NCI-H146 (cell line): ENCODE results near the gene TMC3.
A peak's percentile ranks its signal among the peaks of the same experiment; 100 is the strongest.
"Not testable (repeated sequence)": the region's sequence is repeated elsewhere in the genome, so short reads cannot be mapped to it uniquely, and the experiment has no call there.

Experiments
- DNase-seq: peaks from one replicate; lab custom pipeline; 2025; lab: John Stamatoyannopoulos, UW

The TMC3 gene

DNA sequence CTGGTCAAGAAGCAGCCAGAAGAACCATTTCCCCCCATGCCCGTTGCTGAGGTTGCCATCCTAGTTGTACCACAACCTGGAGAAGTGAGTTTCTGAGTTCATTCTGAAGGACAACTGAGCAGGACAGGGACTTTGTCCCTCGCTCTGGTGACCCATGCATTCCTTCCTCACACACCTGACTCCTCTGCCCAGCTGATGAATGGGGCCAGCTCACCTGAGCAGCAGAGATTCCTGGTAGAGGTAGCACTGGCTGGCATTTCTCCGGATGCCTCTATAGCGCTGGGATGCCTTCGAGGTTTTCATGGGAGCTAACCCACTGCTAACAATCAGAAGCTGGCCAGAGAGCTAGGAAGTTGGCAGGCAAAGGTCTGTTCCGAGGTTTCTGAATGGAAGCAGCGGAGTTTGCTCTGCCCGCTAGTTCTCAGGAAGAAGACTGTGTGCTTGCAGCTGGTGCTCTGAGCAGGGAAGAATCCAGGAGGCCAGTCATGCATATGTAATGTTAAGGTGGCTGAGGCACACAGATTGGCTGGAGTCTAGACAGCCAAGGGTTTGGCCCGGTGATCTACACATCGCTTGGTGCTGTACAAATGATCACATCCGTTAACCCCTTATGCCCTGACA lies at the start of gene TMC3:
Gene TMC3, minus strand, starts transcription at position 439 of the 621 bp plus-strand sequence. Its CDS starts 136 bp downstream, at position 303.
- DNase-seq, result no peak

DNA sequence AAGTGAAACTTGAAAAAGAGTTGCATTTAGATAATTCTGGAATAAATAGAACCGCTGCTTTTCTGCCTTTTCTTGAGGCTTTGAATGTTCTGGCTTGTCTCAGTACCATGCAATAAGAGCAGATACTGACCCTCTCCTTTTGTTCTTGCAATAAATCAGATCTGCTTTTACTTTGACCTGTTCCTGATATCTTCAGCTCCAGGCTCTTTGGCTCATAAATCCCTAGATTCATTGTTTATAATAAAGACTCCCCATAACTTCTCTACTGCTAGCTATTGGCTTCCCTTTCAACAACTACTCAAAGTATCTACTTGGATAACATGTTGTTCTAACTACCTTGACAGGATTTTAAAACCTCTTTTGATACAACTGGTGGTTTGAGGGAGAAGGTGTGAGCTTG lies 47.4 kb upstream of the TMC3 start:
- DNase-seq, result no peak

DNA sequence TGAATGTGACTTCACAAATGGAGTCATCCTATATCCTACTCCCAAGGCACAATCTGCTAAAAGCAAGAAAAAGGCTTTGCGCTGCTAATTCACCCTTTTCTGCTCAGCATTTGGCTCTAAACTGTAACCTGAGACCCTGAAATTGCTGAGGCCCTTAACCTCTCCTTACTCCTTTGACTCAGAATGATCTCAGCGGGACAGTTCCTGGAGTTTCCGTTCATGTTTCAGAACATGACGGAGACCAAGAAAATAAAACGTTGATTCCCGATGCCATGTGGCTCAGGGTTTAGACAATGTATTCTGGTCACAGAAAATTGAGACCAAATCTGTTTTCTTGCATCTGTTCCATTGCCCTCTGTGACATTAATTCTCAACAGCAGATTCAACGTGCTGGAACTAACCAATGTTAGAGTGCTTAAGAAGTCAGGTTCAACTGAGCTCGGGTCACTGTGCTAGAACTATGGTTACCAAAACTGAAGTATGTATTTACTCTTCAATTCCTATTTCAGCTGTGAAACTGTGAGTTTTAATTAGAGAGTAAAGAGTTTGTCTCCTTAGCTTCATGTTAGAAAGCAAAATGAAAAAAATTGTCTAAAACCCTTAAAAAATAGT lies 45.4 kb upstream of the TMC3 start:
- DNase-seq, result peak; percentile 14

DNA sequence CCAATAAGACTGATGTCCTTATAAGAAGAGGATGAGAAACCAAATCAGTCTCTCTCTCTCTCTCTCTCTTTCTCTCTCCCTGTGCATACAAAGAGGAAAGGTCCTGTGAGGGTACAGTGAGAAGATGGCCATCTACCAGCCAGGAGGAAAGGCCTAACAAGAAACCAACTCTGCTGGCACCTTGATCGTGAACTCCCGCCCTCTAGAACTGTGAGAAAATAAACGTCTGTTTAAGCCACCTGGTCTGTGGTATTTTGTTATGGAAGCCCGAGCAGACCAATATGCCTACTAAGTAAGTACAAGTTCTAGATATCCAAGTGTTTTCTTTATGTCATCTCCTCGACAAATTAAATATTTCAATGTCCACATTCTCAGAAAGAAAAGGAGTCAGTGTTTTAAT lies 44.9 kb upstream of the TMC3 start:
- no peak for DNase-seq

DNA sequence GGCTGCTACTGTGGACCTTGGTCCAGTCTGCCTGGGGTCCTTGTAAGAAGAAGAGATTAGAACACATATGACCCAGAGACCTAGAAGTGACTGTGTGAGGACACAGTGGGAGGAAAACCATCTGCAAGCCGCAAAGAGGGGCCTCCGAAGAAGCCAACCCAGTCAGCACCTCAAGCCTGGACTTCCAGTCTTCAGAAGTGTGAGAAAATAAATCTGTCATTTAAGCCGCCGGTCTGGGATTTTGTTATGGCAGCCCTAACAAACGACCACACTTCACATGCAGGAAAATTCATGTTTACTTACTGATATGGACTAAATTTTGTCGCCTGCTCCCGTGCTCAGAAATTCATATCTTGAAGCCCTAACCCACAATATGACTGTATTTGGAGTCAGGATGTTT lies 44.4 kb upstream of the TMC3 start:
- DNase-seq, result no peak

DNA sequence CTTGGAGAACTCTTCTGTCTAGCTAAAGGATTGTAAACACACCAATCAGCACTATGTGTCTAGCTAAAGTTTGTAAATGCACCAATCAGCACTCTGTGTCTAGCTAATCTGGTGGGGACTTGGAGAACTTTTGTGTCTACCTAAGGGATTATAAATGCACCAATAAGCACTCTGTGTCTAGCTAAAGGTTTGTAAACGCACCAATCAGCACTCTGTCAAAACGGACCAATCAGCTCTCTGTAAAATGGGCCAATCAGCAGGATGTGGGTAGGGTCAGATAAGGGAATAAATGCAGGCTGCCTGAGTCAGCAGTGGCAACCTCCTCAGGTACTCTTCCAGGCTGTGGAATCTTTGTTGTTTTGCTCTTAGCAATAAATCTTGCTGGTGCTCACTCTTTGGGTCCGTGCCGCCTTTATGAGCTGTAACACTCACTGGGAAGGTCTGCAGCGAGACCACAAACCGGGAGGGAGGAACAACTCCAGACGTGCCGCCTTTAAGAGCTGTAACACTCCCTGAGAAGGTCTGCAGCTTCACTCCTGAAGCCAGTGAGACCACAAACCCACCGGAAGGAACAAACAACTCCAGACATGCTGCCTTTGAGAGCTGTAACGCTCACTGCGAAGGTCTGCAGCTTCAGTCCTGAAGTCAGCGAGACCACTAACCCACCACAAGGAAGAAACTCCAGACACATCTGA lies 40.4 kb upstream of the TMC3 start:
- DNase-seq, result not testable (repeated sequence)

DNA sequence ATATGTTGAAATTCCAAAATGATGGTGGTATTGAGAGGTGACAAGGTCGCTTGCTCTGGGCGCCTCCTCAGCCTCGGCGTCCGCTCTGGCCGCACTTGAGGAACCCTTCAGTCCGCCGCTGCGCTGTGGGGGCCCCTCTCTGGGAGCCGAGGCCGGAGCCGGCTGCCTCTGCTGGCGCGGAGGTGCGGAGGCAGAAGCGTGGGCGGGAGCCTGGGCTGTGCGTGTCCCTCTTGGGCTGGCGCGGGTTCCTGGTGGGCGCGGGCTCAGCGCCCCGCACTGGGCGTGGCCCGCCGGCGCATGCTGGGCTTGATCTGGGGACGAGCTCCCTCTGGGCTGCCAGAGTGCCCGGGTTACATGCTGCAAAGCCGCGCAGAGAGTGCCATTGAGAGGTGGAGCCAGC lies 39.8 kb upstream of the TMC3 start:
- DNase-seq, result no peak

DNA sequence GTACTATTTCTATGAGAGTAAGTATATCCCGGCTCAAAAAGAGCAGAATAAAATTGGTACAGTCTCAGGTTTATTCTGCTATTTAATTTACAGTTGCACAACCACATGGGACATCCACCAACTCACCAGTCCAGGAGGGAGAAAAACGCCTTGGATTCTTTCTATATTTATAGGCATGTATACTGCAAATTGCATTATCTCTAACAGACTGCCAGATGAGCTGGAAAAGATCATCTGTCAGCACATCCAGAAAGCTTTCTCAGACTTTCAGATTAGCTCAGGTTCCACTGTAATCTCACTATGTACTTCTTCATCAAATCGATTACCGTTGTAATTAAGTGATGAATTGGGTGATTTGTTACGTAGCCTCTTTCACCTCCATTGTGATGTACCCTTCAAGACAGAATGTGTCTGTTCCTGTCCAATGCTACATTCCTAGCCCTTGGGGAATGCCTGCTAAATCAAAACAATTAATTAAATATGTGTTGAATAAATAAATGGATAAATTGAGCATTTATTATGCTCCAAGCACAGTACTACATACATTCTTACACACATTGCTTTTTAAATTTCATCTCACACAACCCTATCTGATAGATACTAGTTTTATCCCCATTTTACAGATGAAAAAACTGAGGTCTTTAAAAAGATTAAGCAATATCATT lies 38.1 kb upstream of the TMC3 start:
- DNase-seq, result no peak

DNA sequence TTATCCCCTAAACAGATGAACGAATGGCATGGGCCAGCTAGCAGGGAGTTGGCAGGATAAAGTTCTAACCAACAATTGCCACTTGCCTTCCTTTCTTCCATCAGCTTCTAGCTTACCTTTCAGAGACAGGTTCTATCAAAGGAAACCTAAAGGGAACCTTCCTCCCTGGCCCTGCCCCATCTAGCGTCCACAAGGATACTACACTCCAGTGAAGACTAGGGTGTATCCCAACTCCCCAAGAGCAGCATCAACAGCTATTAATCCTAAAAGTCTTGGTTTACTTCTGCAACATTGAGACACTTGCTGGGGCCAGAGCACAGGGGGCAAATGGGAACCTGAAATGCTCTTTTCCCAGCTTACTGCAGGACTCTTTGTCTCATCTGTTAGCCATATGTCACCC lies 37.0 kb upstream of the TMC3 start:
- no peak for DNase-seq

DNA sequence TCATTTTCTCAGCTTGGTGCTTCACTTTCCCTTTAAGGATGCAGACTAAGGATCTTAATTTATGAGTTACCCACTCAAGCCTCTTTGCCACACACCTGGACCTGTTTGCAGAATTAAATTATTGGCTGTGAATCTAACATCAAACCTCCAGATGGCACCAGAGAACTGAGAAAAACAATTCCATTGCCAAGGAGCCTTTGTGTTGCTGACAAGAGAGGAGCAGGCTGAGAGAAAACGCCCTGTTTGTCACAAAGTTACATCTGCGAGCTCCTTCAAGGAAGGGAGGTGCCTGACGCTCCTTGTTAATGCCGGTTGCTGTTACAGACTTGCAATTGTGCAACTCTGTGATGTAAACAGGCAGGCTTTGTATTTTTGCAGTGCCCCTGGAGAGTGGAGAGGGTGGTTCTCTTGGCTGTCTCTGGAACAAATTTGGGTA lies 36.3 kb upstream of the TMC3 start:
- DNase-seq, result peak; percentile 63

DNA sequence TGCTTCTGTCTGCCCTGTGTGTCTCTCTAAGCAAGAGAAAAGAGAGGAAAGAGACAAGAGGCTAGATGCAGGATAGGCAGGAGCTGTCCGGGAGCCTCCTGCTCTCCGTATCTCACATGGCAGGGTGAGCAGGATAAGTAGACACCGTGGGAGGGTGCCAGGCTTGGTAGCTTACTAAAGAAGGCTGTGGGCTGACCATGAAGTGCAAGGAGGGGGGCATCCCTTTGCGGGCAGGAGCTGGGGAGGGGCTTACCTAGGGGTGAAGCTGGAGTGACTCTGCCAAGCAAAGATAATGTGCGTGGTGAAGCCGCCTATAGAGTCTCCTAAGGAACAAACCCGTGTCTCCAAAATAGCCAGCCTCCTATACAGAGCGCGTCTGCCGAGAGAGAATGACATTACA lies 33.7 kb upstream of the TMC3 start:
- DNase-seq, result peak; percentile 1

DNA sequence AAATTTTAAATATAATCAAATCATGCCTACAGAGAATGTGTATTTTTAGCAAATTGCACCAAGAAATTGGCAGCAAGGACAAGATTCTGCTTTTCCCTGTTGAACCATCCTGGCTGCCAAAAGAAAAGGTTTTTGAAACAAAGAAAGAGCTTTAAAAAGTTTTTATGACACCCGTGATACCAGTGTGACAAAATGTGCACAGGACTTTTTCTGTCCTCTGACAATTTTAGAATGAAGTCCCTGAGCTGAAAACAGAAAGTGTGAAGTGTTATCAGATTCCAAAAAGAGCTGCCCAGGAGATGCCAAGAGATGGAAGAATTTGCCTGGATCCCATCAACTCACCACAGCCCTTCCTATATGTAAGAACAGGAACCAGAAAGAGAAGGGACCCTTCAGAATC lies 33.2 kb upstream of the TMC3 start:
- DNase-seq, result no peak

DNA sequence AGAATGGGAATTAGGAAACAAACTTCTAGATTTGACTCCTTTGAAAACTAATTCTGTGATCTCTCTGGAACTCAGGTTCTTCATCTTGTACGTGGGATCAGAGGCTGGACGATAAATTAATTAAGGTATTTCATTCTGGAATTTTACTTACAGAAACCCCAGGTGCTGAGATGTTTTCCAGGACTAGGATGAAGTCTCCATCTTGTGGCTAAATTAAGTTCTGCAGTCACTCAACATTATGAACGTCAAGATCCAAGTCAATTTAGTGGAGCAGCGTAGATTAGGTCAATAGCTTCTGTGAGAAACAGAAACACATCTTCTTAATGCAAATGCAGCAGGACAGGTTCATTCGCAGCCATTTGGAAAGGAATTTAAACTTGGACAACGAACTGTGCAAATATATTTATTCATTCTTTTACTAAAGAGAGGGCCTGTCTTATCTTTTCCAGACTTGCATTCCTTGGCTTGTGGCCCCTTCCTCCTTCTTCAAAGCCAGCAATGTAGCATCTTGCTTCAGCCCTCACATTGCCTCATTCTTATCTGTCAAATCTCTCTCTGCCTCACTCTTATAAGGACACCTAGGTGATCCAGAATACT lies 26.7 kb upstream of the TMC3 start:
- peak; percentile 42 for DNase-seq

DNA sequence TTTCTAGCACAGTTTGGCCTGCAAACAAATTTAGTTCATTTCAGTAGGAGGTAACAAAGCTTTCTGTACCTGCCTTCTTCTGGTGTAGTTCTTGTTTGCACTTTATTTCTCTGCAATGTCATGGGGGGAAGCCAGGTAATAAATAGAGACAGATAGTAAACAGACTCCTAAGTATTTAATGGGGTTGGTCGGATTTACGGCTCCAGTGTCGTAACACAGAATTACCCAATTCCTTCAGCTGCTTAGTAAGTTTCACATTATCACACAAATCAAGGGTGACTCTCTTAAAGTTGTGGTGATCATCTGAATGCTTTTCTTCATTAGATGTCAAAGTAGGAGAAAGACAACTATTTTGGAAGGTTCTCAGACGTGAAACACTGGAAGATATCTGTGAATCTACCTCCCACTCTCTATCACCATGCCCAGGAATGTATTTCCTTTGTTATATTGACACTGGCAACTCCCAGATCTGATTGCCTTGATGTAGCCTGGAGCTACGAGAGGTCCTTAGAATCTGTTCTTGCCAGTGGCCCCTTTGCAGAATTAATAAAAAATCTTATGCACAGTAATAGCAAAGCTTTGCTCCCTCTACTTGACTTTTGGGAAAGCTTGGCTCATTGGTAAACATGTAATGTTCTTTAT lies 25.0 kb upstream of the TMC3 start:
- DNase-seq, result no peak

DNA sequence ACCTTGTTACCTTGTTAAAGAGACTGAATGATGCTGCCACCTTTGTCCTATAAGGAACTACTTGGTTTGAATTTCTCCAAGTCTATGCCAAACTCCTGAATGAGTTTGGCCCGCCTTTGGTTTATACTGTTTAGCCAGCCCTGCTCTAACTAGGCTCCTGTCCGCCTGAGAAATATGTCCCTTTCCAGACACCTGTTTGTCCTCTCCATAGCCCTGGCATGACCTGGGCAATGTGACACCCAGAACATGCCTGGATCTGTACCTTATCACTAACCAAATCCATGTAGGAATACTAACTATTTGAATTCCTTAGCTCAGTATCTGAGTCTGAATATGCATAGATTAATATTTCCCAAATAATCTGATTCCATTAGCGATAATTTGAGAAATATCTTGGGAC lies 24.4 kb upstream of the TMC3 start:
- DNase-seq, result no peak

DNA sequence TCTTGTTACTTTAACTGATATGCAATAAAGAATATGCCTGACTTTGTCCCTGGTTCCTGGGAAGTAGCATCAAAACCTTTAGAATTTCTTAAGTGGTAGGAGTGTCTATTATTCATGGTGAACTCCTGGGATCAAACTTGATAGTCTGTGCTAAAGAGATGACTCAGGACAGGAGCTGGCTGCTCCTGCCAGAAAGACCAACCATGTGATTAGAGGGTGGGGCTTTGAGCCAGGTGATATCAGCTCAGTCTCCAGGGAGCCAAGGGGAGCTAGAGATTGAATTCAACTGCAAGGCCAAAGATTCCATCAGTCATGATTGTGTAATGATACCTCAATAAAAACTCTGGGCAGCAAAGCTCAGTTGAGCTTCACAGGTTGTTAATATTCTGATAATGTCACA lies 20.6 kb upstream of the TMC3 start:
- no peak for DNase-seq

DNA sequence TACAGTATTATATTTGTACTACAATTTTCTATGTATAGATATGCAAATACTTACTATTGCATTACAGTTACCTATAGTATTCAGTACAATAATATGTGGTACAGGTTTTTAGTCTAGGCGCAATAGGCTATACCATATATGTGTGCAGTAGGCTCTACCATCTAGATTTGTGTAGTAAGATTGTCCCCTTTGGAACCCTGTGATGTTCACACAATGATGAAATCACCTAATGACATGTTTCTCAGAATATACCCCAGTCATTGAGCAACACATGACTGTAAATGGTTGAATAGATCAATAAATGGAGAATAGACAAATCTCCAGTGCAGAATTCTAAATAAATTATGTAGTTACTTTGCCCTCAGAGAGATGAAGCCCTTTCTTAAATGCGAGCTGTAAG lies 17.6 kb upstream of the TMC3 start:
- DNase-seq, result no peak

DNA sequence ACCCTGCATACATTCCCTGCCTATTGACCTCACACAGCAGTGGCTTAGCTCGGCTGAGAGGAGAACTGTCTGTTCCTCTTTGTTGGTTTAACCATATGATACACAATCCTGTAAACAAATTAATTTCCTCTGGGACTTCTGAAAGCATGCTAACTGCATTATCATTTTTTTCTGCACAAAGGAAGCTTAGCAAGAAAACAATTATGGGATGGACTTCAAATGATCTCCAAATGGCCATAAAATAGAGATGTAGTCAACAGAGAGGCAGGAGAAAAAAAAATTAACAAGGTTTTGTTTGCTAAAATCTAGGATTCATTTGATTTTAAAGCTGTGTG lies 14.4 kb upstream of the TMC3 start:
- DNase-seq, result no peak

DNA sequence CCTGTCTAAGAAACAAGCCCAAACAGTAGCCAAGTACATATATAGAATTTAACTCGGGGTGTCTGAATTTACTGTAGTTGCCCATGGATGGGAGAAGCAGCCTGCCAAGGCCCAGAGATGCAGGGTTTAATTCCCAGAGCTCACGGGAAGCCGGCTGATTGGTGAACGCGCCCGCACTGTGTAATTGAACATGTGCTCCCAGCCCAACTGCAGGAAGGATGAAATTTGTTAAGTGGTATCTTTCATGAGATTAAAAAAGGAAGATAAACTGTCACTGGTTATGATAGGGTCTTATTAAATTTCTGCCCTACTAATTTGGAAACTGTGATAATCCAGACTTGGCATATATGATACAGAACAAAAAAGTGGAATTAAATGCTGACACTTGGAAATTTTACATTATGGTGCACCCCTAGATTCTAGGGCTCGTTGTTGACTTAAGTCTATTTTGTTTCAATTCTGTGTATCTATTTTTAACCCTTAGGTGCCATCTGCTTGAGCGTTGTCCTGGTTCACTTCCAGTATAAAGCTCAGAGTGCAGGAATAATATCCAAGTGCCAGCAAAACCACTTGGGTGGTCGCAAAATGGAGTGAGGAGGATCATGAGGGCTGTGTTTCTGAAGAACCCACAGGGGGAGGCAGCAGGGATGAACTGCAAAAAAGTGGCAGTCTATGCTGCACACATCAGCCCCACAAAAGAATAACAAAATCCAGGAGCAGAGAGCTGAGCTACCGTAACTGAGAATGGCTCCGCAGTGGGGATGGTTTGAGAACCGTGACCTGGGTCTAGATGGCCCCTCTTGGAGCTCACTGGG lies 13.8 kb upstream of the TMC3 start:
- DNase-seq, result no peak

DNA sequence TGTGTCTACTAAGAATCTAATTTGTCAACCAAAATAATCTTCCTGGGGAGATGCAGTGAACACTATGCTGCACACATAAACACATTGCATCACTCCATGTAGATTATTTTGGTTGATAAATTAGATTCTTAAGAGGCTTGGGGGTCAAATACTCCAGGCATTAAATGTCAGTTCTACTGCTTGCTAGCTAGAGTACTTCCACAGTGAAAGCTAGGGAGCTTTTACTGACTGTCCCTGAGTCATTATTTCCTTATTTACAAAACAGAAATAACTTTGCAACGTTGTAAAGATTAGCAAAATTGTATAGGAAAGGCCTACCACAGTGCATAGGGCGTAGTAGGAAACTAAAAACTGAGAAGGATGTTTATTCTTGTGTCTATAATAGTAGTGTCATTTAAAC lies 12.9 kb upstream of the TMC3 start:
- no peak for DNase-seq

DNA sequence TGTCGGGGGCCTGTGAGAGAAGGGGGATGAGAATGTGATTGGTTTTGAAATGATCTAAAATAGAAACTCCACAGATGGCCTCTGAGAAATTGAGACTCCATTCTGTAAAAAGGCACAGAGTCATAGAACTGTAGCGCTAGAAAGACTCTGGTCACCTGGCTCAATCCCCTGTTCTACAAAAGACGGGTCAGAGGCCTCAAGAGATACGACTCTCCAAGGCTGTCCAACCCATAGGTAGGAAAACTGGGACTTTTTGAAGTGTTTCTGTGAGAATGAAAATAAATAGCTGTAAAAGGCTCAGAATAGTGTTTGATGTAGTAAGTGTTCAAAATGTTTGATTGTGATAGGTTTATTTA lies 11.7 kb upstream of the TMC3 start:
- no peak for DNase-seq
